HepG2 (cell line): ENCODE data around the gene KLHL7. TPM values are rescaled to one million over a fixed set of nuclear protein-coding genes. Genes with fewer than 3 reads are reported as not detected.
A peak's percentile ranks its signal among the peaks of the same experiment; 100 is the strongest.

Experiments
- BCL6 ChIP-seq: IDR thresholded peaks from 2 replicates; pipeline ENCODE4 v1.6.1; 2016; ENCODE audit warnings: missing genetic modification reagents, missing compliant biosample characterization
- BHLHE40 ChIP-seq: IDR thresholded peaks from 2 replicates; pipeline ENCODE4 v1.6.1; 2011; ENCODE audit warnings: low read length, improper control_type of control experiment
- ELF1 ChIP-seq: sonication (generic); formaldehyde crosslinking; IDR thresholded peaks from 2 replicates; pipeline ENCODE4 v1.4.0; 2020; ENCODE audit warnings: missing genetic modification reagents
- EZH2 ChIP-seq: conservative IDR thresholded peaks from 2 replicates; pipeline ENCODE4 v1.6.1; 2012; ENCODE audit warnings: mild to moderate bottlenecking, low read depth, low read length, moderate library complexity
- GATAD2A ChIP-seq: IDR thresholded peaks from 2 replicates; pipeline ENCODE4 v1.6.1; 2016
- GFI1 ChIP-seq: sonication (generic); formaldehyde crosslinking; IDR thresholded peaks from 2 replicates; pipeline ENCODE4 v1.5.0; 2020; ENCODE audit warnings: missing genetic modification reagents, mild to moderate bottlenecking, borderline replicate concordance
- GPN1 ChIP-seq: sonication (generic); formaldehyde crosslinking; IDR thresholded peaks from 2 replicates; pipeline ENCODE4 v1.5.1; 2020; ENCODE audit warnings: missing genetic modification reagents, borderline replicate concordance
- POGZ ChIP-seq: sonication (generic); formaldehyde crosslinking; IDR thresholded peaks from 2 replicates; pipeline ENCODE4 v1.4.0; 2020; ENCODE audit warnings: mild to moderate bottlenecking, missing genetic modification reagents
- PRPF4 ChIP-seq: fragments of 200-400 bp; formaldehyde crosslinking; IDR thresholded peaks from 2 replicates; pipeline ENCODE4 v1.6.1; 2016; ENCODE audit warnings: low read length, low read depth; ENCODE audit not compliant: poor library complexity, severe bottlenecking
- SMC3 ChIP-seq: IDR thresholded peaks from 2 replicates; pipeline ENCODE4 v1.6.1; 2011; ENCODE audit warnings: low read length, improper control_type of control experiment
- TARDBP ChIP-seq: sonication (generic); formaldehyde crosslinking; IDR thresholded peaks from 2 replicates; pipeline ENCODE4 v1.8.0; 2022; ENCODE audit warnings: mild to moderate bottlenecking, missing genetic modification reagents
- ZNF224 ChIP-seq: sonication (generic); formaldehyde crosslinking; IDR thresholded peaks from 2 replicates; pipeline ENCODE4 v1.5.0; 2020; ENCODE audit warnings: mild to moderate bottlenecking, missing genetic modification reagents
- ZNF510 ChIP-seq: sonication (generic); formaldehyde crosslinking; IDR thresholded peaks from 2 replicates; pipeline ENCODE4 v1.4.0; 2020; ENCODE audit warnings: low read depth, mild to moderate bottlenecking, missing genetic modification reagents
- ZNF614 ChIP-seq: IDR thresholded peaks from 2 replicates; pipeline ENCODE4 v1.6.1; 2018; ENCODE audit warnings: missing biosample characterization, missing genetic modification reagents, inconsistent platforms, borderline replicate concordance
- ZSCAN12 ChIP-seq: sonication (generic); formaldehyde crosslinking; IDR thresholded peaks from 2 replicates; pipeline ENCODE4 v1.9.0; 2021; ENCODE audit warnings: mild to moderate bottlenecking, missing genetic modification reagents
- polyA plus RNA-seq, 8 experiments: library from polyadenylated mRNA; depleted of rRNA in 3 of 8; stranded (reverse) in 7 of 8; unstranded in 1 of 8; fragments of >200 nt; fragmentation: Illumina TruSeq in 4 of 8; extraction: Trizol in 4 of 8; gene quantifications; 2 replicates each; pipeline versions ENCODE4 v1.2.1 to v1.2.3, GENCODE V29; 2011 to 2016; ENCODE audit warnings: low read depth in 4 of 8, missing spikeins in 1 of 8, mixed read lengths in 1 of 8; ENCODE audit not compliant: insufficient read depth in 1 of 8
- total RNA-seq, 5 experiments: library from RNA; depleted of rRNA; stranded (reverse); fragments of >200 nt; fragmentation: Illumina TruSeq; extraction: Trizol; gene quantifications; 2 replicates each; pipeline ENCODE4 v1.2.3, GENCODE V29; 2016; ENCODE audit warnings: low read depth in 1 of 5
- TF ChIP-seq, protein P1 (sequence below): sonication (generic); formaldehyde crosslinking; IDR thresholded peaks from 2 replicates; pipeline ENCODE4 v1.5.0; 2020; ENCODE audit warnings: mild to moderate bottlenecking, missing genetic modification reagents, borderline replicate concordance
- TF ChIP-seq, protein P2 (sequence below): sonication (generic); formaldehyde crosslinking; IDR thresholded peaks from 2 replicates; pipeline ENCODE4 v1.4.0; 2020; ENCODE audit warnings: missing genetic modification reagents, borderline replicate concordance
- TF ChIP-seq, protein P3 (sequence below): IDR thresholded peaks from 2 replicates; pipeline ENCODE4 v1.6.1; 2016; ENCODE audit warnings: low read depth, missing genetic modification reagents, missing compliant biosample characterization
- TF ChIP-seq, protein P4 (sequence below): sonication (generic); formaldehyde crosslinking; IDR thresholded peaks from 2 replicates; pipeline ENCODE4 v1.8.1; 2023; ENCODE audit warnings: mild to moderate bottlenecking, inconsistent platforms, moderate library complexity, missing genetic modification reagents, borderline replicate concordance

Gene KLHL7
- total and polyA plus RNA-seq, 2 of the 13 experiments (the other 11 are each of a cell fraction or from before 2014, with no cell fraction given): 16.2 to 34.4 TPM

DNA sequence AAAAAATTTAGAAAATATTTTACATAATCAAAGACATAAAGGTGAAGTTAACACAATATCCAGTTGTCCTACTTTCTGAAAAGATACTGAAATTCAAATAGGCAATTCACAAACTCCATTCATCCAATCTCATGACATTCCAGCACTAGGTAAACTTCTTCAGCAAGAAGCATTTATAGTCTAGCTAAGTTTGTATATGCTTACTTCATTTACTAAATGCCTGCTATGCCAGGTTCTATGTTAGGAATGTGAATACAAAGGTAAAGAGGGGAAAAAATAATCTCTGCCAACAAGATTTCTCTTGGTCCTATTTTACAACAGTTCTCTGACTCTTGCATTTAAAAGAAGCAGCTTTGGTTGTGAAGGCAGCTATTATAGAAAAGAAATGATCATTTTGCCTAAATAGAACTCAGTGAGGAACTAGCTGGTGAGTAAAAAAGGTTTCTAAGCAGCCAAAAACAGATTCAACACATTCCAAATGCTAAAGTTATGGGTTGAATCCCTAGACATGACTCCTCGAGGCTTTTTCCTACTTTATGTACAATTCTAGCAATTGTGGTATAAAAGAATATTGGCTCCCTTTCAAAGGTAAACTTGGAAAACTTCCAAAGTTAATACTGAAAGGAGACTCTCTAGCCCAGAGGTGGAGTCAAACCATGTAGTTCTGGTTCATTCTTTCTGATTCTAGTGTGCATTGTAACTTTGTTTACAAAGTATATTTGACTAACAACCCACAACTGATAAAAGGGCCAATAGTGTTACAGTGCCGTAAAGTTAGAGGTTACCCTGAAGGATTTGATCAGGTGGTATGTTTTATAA lies 30.9 kb upstream of the KLHL7 start (continued):
- no peak for TF ChIP-seq ZNF224 (CRISPR knock-in tag)
- no peak for TF ChIP-seq GFI1 (CRISPR knock-in tag)
- no peak for TF ChIP-seq POGZ
- 0 out of 2 replicates have a peak, but pooled peaks have one; percentile 22 for TF ChIP-seq TARDBP
- no peak for TF ChIP-seq PRPF4
- no peak for TF ChIP-seq ZSCAN12 (CRISPR knock-in tag)
- peak; percentile 74 for TF ChIP-seq BCL6 (CRISPR knock-in tag)
- TF ChIP-seq, protein P1, sequence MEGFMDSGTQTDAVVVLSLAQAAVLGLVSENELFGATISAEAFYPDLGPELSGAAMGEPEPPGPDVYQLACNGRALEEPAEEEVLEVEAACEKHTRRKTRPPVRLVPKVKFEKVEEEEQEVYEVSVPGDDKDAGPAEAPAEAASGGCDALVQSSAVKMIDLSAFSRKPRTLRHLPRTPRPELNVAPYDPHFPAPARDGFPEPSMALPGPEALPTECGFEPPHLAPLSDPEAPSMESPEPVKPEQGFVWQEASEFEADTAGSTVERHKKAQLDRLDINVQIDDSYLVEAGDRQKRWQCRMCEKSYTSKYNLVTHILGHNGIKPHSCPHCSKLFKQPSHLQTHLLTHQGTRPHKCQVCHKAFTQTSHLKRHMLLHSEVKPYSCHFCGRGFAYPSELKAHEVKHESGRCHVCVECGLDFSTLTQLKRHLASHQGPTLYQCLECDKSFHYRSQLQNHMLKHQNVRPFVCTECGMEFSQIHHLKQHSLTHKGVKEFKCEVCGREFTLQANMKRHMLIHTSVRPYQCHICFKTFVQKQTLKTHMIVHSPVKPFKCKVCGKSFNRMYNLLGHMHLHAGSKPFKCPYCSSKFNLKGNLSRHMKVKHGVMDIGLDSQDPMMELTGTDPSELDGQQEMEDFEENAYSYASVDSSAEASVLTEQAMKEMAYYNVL: no peak
- TF ChIP-seq, protein P2, sequence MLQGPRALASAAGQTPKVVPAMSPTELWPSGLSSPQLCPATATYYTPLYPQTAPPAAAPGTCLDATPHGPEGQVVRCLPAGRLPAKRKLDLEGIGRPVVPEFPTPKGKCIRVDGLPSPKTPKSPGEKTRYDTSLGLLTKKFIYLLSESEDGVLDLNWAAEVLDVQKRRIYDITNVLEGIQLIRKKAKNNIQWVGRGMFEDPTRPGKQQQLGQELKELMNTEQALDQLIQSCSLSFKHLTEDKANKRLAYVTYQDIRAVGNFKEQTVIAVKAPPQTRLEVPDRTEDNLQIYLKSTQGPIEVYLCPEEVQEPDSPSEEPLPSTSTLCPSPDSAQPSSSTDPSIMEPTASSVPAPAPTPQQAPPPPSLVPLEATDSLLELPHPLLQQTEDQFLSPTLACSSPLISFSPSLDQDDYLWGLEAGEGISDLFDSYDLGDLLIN (CRISPR knock-in tag): no peak
- TF ChIP-seq, protein P3, sequence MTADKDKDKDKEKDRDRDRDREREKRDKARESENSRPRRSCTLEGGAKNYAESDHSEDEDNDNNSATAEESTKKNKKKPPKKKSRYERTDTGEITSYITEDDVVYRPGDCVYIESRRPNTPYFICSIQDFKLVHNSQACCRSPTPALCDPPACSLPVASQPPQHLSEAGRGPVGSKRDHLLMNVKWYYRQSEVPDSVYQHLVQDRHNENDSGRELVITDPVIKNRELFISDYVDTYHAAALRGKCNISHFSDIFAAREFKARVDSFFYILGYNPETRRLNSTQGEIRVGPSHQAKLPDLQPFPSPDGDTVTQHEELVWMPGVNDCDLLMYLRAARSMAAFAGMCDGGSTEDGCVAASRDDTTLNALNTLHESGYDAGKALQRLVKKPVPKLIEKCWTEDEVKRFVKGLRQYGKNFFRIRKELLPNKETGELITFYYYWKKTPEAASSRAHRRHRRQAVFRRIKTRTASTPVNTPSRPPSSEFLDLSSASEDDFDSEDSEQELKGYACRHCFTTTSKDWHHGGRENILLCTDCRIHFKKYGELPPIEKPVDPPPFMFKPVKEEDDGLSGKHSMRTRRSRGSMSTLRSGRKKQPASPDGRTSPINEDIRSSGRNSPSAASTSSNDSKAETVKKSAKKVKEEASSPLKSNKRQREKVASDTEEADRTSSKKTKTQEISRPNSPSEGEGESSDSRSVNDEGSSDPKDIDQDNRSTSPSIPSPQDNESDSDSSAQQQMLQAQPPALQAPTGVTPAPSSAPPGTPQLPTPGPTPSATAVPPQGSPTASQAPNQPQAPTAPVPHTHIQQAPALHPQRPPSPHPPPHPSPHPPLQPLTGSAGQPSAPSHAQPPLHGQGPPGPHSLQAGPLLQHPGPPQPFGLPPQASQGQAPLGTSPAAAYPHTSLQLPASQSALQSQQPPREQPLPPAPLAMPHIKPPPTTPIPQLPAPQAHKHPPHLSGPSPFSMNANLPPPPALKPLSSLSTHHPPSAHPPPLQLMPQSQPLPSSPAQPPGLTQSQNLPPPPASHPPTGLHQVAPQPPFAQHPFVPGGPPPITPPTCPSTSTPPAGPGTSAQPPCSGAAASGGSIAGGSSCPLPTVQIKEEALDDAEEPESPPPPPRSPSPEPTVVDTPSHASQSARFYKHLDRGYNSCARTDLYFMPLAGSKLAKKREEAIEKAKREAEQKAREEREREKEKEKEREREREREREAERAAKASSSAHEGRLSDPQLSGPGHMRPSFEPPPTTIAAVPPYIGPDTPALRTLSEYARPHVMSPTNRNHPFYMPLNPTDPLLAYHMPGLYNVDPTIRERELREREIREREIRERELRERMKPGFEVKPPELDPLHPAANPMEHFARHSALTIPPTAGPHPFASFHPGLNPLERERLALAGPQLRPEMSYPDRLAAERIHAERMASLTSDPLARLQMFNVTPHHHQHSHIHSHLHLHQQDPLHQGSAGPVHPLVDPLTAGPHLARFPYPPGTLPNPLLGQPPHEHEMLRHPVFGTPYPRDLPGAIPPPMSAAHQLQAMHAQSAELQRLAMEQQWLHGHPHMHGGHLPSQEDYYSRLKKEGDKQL (CRISPR knock-in tag): peak; percentile 71; the same call in 1 of the 2 replicates
- no peak for TF ChIP-seq EZH2
- TF ChIP-seq BHLHE40: no peak
- TF ChIP-seq ZNF614: no peak
- no peak for TF ChIP-seq ELF1 (CRISPR knock-in tag)
- no peak for TF ChIP-seq GPN1 (CRISPR knock-in tag)
- TF ChIP-seq ZNF510 (CRISPR knock-in tag): no peak
- TF ChIP-seq GATAD2A (CRISPR knock-in tag): 0 out of 2 replicates have a peak, but pooled peaks have one; percentile 62
- TF ChIP-seq, protein P4, sequence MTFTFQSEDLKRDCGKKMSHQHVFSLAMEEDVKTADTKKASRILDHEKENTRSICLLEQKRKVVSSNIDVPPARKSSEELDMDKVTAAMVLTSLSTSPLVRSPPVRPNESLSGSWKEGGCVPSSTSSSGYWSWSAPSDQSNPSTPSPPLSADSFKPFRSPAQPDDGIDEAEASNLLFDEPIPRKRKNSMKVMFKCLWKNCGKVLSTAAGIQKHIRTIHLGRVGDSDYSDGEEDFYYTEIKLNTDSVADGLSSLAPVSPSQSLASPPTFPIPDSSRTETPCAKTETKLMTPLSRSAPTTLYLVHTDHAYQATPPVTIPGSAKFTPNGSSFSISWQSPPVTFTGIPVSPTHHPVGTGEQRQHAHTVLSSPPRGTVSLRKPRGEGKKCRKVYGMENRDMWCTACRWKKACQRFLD (CRISPR knock-in tag): no peak
- TF ChIP-seq SMC3: no peak
